ENCODE measurements around the gene PGK1.
"Not testable (repeated sequence)": the region's sequence is repeated elsewhere in the genome, so short reads cannot be mapped to it uniquely, and the experiment has no call there.

Gene PGK1

DNA sequence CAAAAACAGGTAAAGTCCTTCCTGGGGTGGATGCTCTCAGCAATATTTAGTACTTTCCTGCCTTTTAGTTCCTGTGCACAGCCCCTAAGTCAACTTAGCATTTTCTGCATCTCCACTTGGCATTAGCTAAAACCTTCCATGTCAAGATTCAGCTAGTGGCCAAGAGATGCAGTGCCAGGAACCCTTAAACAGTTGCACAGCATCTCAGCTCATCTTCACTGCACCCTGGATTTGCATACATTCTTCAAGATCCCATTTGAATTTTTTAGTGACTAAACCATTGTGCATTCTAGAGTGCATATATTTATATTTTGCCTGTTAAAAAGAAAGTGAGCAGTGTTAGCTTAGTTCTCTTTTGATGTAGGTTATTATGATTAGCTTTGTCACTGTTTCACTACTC, 21.7 kb downstream of the PGK1 start:
- H3K27me3 ChIP-seq (replicated peaks in 2 of 5; ENCODE audit: control insufficient read depth in 4 of 5, insufficient read depth in 5 of 5, low read length in 4 of 5); H3K9me3 ChIP-seq (ENCODE audit: control extremely low read depth in 1 of 5, control insufficient read depth in 4 of 5, insufficient read depth in 2 of 5, low read depth in 1 of 5, low read length in 4 of 5); H3K27ac ChIP-seq (ENCODE audit: insufficient read depth in 1 of 2, low read depth in 1 of 2, low read length in 2 of 2, poor library complexity in 1 of 2, severe bottlenecking in 2 of 2); POLR2A ChIA-PET; DNase-seq; H3K4me3 ChIP-seq (ENCODE audit: control insufficient read depth in 1 of 7, extremely low read depth in 1 of 7, insufficient read depth in 4 of 7, low read depth in 2 of 7, low read length in 6 of 7); H3K4me1 ChIP-seq (ENCODE audit: control extremely low read depth in 1 of 4, control insufficient read depth in 4 of 4, insufficient read depth in 4 of 4, low read length in 3 of 4): not testable (repeated sequence)
- CTCF ChIA-PET: interaction anchor here (1.1 to 1.2 kb wide), 2 partner anchors 9 to 17 kb away, joined by 3 to 4 read pairs; no protein-coding TSS in a partner anchor
- peaks cover 5 to 62% (median 37%) of the 10 kb centered on the region in 4 experiments for H3K36me3 ChIP-seq (ENCODE audit: control insufficient read depth in 4 of 4, insufficient read depth in 4 of 4, low read length in 3 of 4)

- H3K4me3 ChIP-seq (ENCODE audit: control insufficient read depth in 1 of 7, extremely low read depth in 1 of 7, insufficient read depth in 4 of 7, low read depth in 2 of 7, low read length in 6 of 7): no peak overlapping the region
- H3K27ac ChIP-seq (ENCODE audit: insufficient read depth in 1 of 2, low read depth in 1 of 2, low read length in 2 of 2, poor library complexity in 1 of 2, severe bottlenecking in 2 of 2): no peak overlapping the region
- DNase-seq: no peak
- ChIA-PET POLR2A (no interaction called here), CTCF (interaction anchor here (0.9 to 1.0 kb wide), 2 partner anchors 12 to 16 kb away, joined by 3 read pairs; no protein-coding TSS in a partner anchor)
- no peaks in the 10 kb centered on the region for H3K27me3 ChIP-seq (replicated peaks in 2 of 5; ENCODE audit: control insufficient read depth in 4 of 5, insufficient read depth in 5 of 5, low read length in 4 of 5)
- H3K9me3 ChIP-seq (ENCODE audit: control extremely low read depth in 1 of 5, control insufficient read depth in 4 of 5, insufficient read depth in 2 of 5, low read depth in 1 of 5, low read length in 4 of 5): no peaks in the 10 kb centered on the region
- H3K36me3 ChIP-seq (ENCODE audit: control insufficient read depth in 4 of 4, insufficient read depth in 4 of 4, low read length in 3 of 4): peaks cover 7 to 39% (median 21%) of the 10 kb centered on the region in 4 experiments
- no peaks in the 10 kb centered on the region for H3K4me1 ChIP-seq (ENCODE audit: control extremely low read depth in 1 of 4, control insufficient read depth in 4 of 4, insufficient read depth in 4 of 4, low read length in 3 of 4)
Observed at GRCh38 chrX:78129714-78130113, 25.7 kb downstream of the PGK1 start.

DNA sequence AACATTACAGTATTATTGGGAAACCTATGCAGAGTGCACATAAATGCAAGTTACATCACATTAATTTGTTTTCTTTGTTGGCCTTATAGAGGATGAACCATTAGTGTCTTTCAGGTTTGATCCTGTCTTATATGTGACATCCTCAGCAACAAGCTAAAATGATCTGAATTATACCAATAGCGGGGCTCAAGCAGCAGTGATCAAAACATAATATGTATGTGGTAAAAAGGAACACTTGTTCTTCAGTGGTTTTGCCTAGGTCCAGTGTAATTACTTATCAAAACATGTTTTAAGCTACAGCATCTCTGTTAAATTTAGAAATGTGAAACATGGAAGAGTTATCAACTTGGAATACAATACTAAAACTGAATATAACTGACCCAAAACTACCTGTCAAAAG, 26.3 kb downstream of the PGK1 start:
- Histone ChIP-seq H3K4me1 (ENCODE audit: control extremely low read depth in 1 of 4, control insufficient read depth in 4 of 4, insufficient read depth in 4 of 4, low read length in 3 of 4) (no peaks in the 10 kb centered on the region), H3K9me3 (ENCODE audit: control extremely low read depth in 1 of 5, control insufficient read depth in 4 of 5, insufficient read depth in 2 of 5, low read depth in 1 of 5, low read length in 4 of 5) (no peaks in the 10 kb centered on the region), H3K27me3 (replicated peaks in 2 of 5; ENCODE audit: control insufficient read depth in 4 of 5, insufficient read depth in 5 of 5, low read length in 4 of 5) (no peaks in the 10 kb centered on the region), H3K27ac (ENCODE audit: insufficient read depth in 1 of 2, low read depth in 1 of 2, low read length in 2 of 2, poor library complexity in 1 of 2, severe bottlenecking in 2 of 2) (no peak overlapping the region), H3K4me3 (ENCODE audit: control insufficient read depth in 1 of 7, extremely low read depth in 1 of 7, insufficient read depth in 4 of 7, low read depth in 2 of 7, low read length in 6 of 7) (no peak overlapping the region), H3K36me3 (ENCODE audit: control insufficient read depth in 4 of 4, insufficient read depth in 4 of 4, low read length in 3 of 4) (peaks cover 5 to 32% (median 17%) of the 10 kb centered on the region in 4 experiments)
- no CpG with 5 or more reads among the region's 1 CpG for WGBS (ENCODE audit: insufficient coverage)
- CTCF ChIA-PET: interaction anchor here (0.9 to 1.0 kb wide), 2 partner anchors 13 to 16 kb away, joined by 3 read pairs; no protein-coding TSS in a partner anchor
- POLR2A ChIA-PET: interaction anchor here (0.5 kb wide), 1 partner anchor 14 kb away, joined by 3 read pairs; no protein-coding TSS in a partner anchor
- DNase-seq: no peak

- H3K36me3 ChIP-seq (ENCODE audit: control insufficient read depth in 4 of 4, insufficient read depth in 4 of 4, low read length in 3 of 4): peaks cover 5 to 25% (median 13%) of the 10 kb centered on the region in 4 experiments
- no peak overlapping the region for H3K27ac ChIP-seq (ENCODE audit: insufficient read depth in 1 of 2, low read depth in 1 of 2, low read length in 2 of 2, poor library complexity in 1 of 2, severe bottlenecking in 2 of 2)
- H3K9me3 ChIP-seq (ENCODE audit: control extremely low read depth in 1 of 5, control insufficient read depth in 4 of 5, insufficient read depth in 2 of 5, low read depth in 1 of 5, low read length in 4 of 5): no peaks in the 10 kb centered on the region
- H3K4me3 ChIP-seq (ENCODE audit: control insufficient read depth in 1 of 7, extremely low read depth in 1 of 7, insufficient read depth in 4 of 7, low read depth in 2 of 7, low read length in 6 of 7): no peak overlapping the region
- CTCF ChIA-PET: no interaction called here
- POLR2A ChIA-PET: interaction anchor here (0.5 kb wide), 1 partner anchor 15 kb away, joined by 3 read pairs; no protein-coding TSS in a partner anchor
- no peak for DNase-seq
- no peaks in the 10 kb centered on the region for H3K27me3 ChIP-seq (replicated peaks in 2 of 5; ENCODE audit: control insufficient read depth in 4 of 5, insufficient read depth in 5 of 5, low read length in 4 of 5)
- no peaks in the 10 kb centered on the region for H3K4me1 ChIP-seq (ENCODE audit: control extremely low read depth in 1 of 4, control insufficient read depth in 4 of 4, insufficient read depth in 4 of 4, low read length in 3 of 4)
- WGBS (ENCODE audit: insufficient coverage): 100% methylated on average over 1 of the region's 1 CpG
Observed at GRCh38 chrX:78131117-78131516, 27.1 kb downstream of the PGK1 start.

DNA sequence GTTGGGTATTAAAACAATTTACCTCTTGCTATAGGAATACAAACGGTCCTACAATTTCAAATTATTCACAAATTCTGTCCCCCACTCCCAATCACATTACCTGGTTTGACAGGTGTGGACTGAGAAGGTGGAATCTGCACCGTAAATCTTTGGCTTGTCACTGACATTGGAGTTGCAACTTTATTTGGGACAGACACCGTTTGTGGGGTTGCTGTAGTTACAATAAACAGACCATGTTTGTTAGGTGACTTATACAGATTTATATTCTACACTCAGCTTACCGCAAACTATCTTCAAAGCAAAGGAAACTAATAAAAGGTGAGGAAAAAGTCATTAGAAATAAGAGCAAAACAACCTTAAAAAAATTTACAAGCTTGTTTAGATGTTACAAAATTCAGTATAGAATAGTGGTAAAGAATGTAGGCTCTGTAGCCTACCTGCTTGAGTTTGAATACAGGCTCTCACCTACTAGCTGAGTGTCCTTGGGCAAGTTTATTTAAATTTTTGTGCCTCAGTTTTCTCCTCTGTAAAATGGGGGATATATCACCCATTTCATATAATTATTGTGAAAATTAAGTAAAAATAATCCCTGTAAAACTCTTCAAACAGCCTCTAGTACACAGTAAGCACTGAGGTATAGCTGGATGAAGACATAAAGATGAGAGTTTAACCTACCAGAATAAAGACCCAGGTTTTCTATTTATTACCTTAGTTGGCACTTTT, 29.4 kb downstream of the PGK1 start:
- Histone ChIP-seq H3K27me3 (replicated peaks in 2 of 5; ENCODE audit: control insufficient read depth in 4 of 5, insufficient read depth in 5 of 5, low read length in 4 of 5) (no peaks in the 10 kb centered on the region), H3K4me1 (ENCODE audit: control extremely low read depth in 1 of 4, control insufficient read depth in 4 of 4, insufficient read depth in 4 of 4, low read length in 3 of 4) (no peaks in the 10 kb centered on the region), H3K4me3 (ENCODE audit: control insufficient read depth in 1 of 7, extremely low read depth in 1 of 7, insufficient read depth in 4 of 7, low read depth in 2 of 7, low read length in 6 of 7) (no peak overlapping the region), H3K36me3 (ENCODE audit: control insufficient read depth in 4 of 4, insufficient read depth in 4 of 4, low read length in 3 of 4) (peaks cover 2 to 11% (median 4%) of the 10 kb centered on the region in 4 experiments), H3K27ac (ENCODE audit: insufficient read depth in 1 of 2, low read depth in 1 of 2, low read length in 2 of 2, poor library complexity in 1 of 2, severe bottlenecking in 2 of 2) (no peak overlapping the region), H3K9me3 (ENCODE audit: control extremely low read depth in 1 of 5, control insufficient read depth in 4 of 5, insufficient read depth in 2 of 5, low read depth in 1 of 5, low read length in 4 of 5) (no peaks in the 10 kb centered on the region)
- DNase-seq: no peak
- no CpG with 5 or more reads among the region's 4 CpGs for WGBS (ENCODE audit: insufficient coverage)
- ChIA-PET CTCF (no interaction called here), POLR2A (no interaction called here)

DNA sequence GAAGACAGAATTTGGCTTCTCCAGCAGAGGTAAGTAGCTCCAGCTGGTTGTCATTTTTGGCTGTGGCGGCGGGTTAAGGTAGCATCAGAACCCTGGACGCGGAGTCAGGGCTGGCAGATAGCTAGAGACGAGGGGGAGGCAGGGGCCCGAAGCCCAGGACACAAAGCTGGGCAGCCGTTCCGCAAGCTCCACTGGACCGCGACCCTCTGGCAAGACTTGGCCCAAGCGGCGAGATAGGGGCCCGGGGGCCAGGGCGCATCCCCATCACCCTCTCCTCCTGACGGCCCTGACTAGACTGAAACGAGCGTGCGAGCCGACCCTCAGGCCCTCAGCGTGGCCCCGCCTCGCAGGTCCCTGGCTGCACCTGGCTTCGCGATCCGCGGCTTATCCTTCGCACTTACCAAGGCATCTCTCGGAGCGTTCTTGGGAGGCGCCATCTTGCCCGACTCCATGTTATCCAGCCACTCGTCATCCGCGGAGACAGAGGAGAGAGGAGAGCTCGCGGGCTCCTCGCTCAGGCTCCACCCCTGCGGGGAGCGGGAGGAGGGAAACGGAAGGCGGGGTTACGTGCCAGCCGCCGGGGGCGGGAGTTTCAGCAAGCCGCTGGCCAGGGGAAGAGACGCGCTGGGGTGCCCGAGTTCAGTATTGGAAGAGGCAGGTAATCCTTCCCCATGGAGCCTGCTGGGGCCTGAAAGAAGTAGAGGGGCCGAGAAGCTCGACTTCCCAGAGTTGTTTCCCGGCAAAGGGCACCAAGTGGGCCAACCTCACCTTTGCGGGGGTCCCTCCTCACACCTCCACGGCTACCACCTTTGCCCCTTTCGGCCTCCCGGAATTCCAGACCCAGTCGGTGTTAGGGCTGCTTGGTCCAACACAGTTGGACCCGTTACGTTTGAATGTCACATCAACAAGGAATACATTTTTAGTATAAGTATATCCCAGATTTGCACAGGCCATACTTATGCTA, 35.4 kb downstream of the PGK1 start, which contains the start of gene TAF9B:
TSS of gene TAF9B (minus strand) at position 491 of the 964 bp plus-strand sequence. CDS start at position 452, 39 bp downstream.
- Histone ChIP-seq H3K4me3 (ENCODE audit: control insufficient read depth in 1 of 7, extremely low read depth in 1 of 7, insufficient read depth in 4 of 7, low read depth in 2 of 7, low read length in 6 of 7) (peak within 1 kb of the TSS; percentile 56 to 84 (median 76)), H3K27ac (ENCODE audit: insufficient read depth in 1 of 2, low read depth in 1 of 2, low read length in 2 of 2, poor library complexity in 1 of 2, severe bottlenecking in 2 of 2) (peak within 1 kb of the TSS in 1 of 2 experiments; percentile 73), H3K9me3 (ENCODE audit: control extremely low read depth in 1 of 5, control insufficient read depth in 4 of 5, insufficient read depth in 2 of 5, low read depth in 1 of 5, low read length in 4 of 5) (no peaks in the 10 kb centered on the region), H3K4me1 (ENCODE audit: control extremely low read depth in 1 of 4, control insufficient read depth in 4 of 4, insufficient read depth in 4 of 4, low read length in 3 of 4) (peaks cover 0 to 2% (median 0%) of the 10 kb centered on the region in 4 experiments), H3K36me3 (ENCODE audit: control insufficient read depth in 4 of 4, insufficient read depth in 4 of 4, low read length in 3 of 4) (peaks cover 0 to 2% (median 0%) of the 10 kb centered on the region in 4 experiments), H3K27me3 (replicated peaks in 2 of 5; ENCODE audit: control insufficient read depth in 4 of 5, insufficient read depth in 5 of 5, low read length in 4 of 5) (no peaks in the 10 kb centered on the region)
- ChIA-PET POLR2A (no interaction called here), CTCF (no interaction called here)
- DNase-seq: peak; percentile 77 to 90 (median 88)
- WGBS (ENCODE audit: insufficient coverage): 35% methylated on average over 46 of the region's 59 CpGs
